IMR-90 (cell line): ENCODE data around the gene MICALL2.

Experiments
- BHLHE40 ChIP-seq: fragments of 150-350 bp; IDR thresholded peaks from 2 replicates; pipeline ENCODE4 v1.6.1; 2016; ENCODE audit warnings: mild to moderate bottlenecking, low read depth, low read length
- CEBPB ChIP-seq: IDR thresholded peaks from 2 replicates; pipeline ENCODE4 v1.6.1; 2012; ENCODE audit warnings: low read depth, low read length, improper control_type of control experiment
- MAFK ChIP-seq: IDR thresholded peaks from 2 replicates; pipeline ENCODE4 v1.6.1; 2012; ENCODE audit warnings: low read depth, low read length, improper control_type of control experiment
- MXI1 ChIP-seq: IDR thresholded peaks from 2 replicates; pipeline ENCODE4 v1.6.1; 2012; ENCODE audit warnings: low read depth, mild to moderate bottlenecking, low read length, moderate library complexity, borderline replicate concordance
- NFE2L2 ChIP-seq: fragments of 150-350 bp; IDR thresholded peaks from 2 replicates; pipeline ENCODE4 v1.6.1; 2016; ENCODE audit warnings: low read depth, mild to moderate bottlenecking, low read length
- POLR2A ChIP-seq: IDR thresholded peaks from 2 replicates; pipeline ENCODE4 v1.6.1; 2012; ENCODE audit warnings: mild to moderate bottlenecking, low read depth, low read length
- RAD21 ChIP-seq: IDR thresholded peaks from 2 replicates; pipeline ENCODE4 v1.6.1; 2012; ENCODE audit warnings: low read length, improper control_type of control experiment
- RFX5 ChIP-seq: IDR thresholded peaks from 2 replicates; pipeline ENCODE4 v1.8.0; 2012; ENCODE audit warnings: low read depth, mild to moderate bottlenecking, low read length, moderate library complexity
- TF ChIP-seq, protein P1 (sequence below): conservative IDR thresholded peaks from 2 replicates; pipeline ENCODE4 v1.5.1; 2012; ENCODE audit warnings: mild to moderate bottlenecking, low read depth, low read length, improper control_type of control experiment
- TF ChIP-seq, protein P2 (sequence below): fragments of 150-350 bp; IDR thresholded peaks from 2 replicates; pipeline ENCODE4 v1.6.1; 2017; ENCODE audit warnings: mild to moderate bottlenecking, antibody characterized with exemption, low read length, low read depth

DNA sequence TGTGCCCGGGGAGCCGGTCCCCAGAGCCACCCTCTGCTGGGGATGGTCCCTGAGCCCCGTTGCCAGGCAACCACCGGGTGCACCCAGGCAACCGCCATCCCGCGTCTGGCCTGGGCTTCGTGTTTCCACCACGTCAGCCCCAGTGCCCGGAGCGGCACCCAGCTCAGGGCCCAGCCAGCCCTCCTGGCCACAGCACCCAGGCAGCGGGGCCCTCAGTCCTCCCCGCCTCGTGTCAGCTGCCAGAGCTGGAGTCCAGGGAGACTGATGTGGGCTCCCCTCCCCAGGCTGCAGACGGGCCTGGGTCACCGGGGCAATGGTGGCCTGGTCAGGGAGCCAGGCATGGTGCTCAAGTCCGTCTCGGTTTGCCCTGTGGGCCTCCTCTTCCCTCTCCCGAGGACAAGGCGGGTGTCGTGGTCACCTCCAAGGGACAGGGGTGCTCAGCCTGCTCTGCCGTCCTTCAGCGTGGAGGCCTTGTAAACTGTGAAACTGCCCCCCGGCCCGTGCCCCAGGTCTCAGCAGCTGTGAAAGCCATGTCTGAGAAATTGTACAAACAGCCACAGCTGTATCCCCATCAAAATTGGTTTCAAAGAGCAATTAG lies 72.5 kb downstream of the MICALL2 start:
- TF ChIP-seq POLR2A, result no peak
- no peak for TF ChIP-seq CEBPB
- TF ChIP-seq, protein P1, sequence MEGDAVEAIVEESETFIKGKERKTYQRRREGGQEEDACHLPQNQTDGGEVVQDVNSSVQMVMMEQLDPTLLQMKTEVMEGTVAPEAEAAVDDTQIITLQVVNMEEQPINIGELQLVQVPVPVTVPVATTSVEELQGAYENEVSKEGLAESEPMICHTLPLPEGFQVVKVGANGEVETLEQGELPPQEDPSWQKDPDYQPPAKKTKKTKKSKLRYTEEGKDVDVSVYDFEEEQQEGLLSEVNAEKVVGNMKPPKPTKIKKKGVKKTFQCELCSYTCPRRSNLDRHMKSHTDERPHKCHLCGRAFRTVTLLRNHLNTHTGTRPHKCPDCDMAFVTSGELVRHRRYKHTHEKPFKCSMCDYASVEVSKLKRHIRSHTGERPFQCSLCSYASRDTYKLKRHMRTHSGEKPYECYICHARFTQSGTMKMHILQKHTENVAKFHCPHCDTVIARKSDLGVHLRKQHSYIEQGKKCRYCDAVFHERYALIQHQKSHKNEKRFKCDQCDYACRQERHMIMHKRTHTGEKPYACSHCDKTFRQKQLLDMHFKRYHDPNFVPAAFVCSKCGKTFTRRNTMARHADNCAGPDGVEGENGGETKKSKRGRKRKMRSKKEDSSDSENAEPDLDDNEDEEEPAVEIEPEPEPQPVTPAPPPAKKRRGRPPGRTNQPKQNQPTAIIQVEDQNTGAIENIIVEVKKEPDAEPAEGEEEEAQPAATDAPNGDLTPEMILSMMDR, result no peak
- TF ChIP-seq RFX5, result no peak
- TF ChIP-seq, protein P2, sequence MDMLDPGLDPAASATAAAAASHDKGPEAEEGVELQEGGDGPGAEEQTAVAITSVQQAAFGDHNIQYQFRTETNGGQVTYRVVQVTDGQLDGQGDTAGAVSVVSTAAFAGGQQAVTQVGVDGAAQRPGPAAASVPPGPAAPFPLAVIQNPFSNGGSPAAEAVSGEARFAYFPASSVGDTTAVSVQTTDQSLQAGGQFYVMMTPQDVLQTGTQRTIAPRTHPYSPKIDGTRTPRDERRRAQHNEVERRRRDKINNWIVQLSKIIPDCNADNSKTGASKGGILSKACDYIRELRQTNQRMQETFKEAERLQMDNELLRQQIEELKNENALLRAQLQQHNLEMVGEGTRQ, result no peak
- TF ChIP-seq BHLHE40, result no peak
- no peak for TF ChIP-seq RAD21
- no peak for TF ChIP-seq NFE2L2
- no peak for TF ChIP-seq MAFK
- no peak for TF ChIP-seq MXI1
